HG03521 (cell line): Measurements from ENCODE around the gene CA14.
"Not testable (repeated sequence)": the region's sequence is repeated elsewhere in the genome, so short reads cannot be mapped to it uniquely, and the experiment has no call there.

Experiments
- ATAC-seq: cut with Tn5 transposase; IDR thresholded peaks from one replicate; pipeline ENCODE4 v1.9.1; 2021; ENCODE audit warnings: mild to moderate bottlenecking, moderate library complexity; ENCODE audit not compliant: unreplicated experiment

Gene CA14

GRCh38 chr1:150257624-150258585 is at the start of gene CA14:
TSS of gene CA14 (plus strand) at chr1:150257774. CDS start at chr1:150258129, 355 bp downstream.
- no peak for ATAC-seq

GRCh38 chr1:150208460-150208859 is 49.1 kb upstream of the CA14 start:
- not testable (repeated sequence) for ATAC-seq

- no peak for ATAC-seq
Observed at GRCh38 chr1:150210091-150210490, 47.5 kb upstream of the CA14 start.

- ATAC-seq, result no peak
Observed at GRCh38 chr1:150210706-150211105, 46.9 kb upstream of the CA14 start.

- no peak for ATAC-seq
Observed at GRCh38 chr1:150212070-150212469, 45.5 kb upstream of the CA14 start.

GRCh38 chr1:150213170-150214098 is 44.1 kb upstream of the CA14 start:
- peak; percentile 84 for ATAC-seq

- ATAC-seq, result not testable (repeated sequence)
Observed at GRCh38 chr1:150214099-150214756, 43.3 kb upstream of the CA14 start.

GRCh38 chr1:150215855-150216254 is 41.7 kb upstream of the CA14 start:
- not testable (repeated sequence) for ATAC-seq

- no peak for ATAC-seq
Observed at GRCh38 chr1:150221552-150221951, 36.0 kb upstream of the CA14 start.

- ATAC-seq, result no peak
Observed at GRCh38 chr1:150224983-150225382, 32.6 kb upstream of the CA14 start.

GRCh38 chr1:150225546-150225945 is 32.0 kb upstream of the CA14 start:
- ATAC-seq, result no peak

GRCh38 chr1:150226486-150226885 is 31.1 kb upstream of the CA14 start:
- no peak for ATAC-seq

- no peak for ATAC-seq
Observed at GRCh38 chr1:150227228-150227627, 30.3 kb upstream of the CA14 start.

GRCh38 chr1:150228246-150228645 is 29.3 kb upstream of the CA14 start:
- ATAC-seq, result not testable (repeated sequence)

GRCh38 chr1:150232921-150233320 is 24.7 kb upstream of the CA14 start:
- not testable (repeated sequence) for ATAC-seq

- no peak for ATAC-seq
Observed at GRCh38 chr1:150233359-150234308, 23.9 kb upstream of the CA14 start.

- no peak for ATAC-seq
Observed at GRCh38 chr1:150234309-150234565, 23.3 kb upstream of the CA14 start.

GRCh38 chr1:150234566-150235293 is 22.8 kb upstream of the CA14 start:
- ATAC-seq, result peak; percentile 41

- no peak for ATAC-seq
Observed at GRCh38 chr1:150235294-150235851, 22.2 kb upstream of the CA14 start.
